ENCODE results near the gene ERAS.
"Not testable (repeated sequence)": the region's sequence is repeated elsewhere in the genome, so short reads cannot be mapped to it uniquely, and the experiment has no call there.

Gene ERAS

DNA sequence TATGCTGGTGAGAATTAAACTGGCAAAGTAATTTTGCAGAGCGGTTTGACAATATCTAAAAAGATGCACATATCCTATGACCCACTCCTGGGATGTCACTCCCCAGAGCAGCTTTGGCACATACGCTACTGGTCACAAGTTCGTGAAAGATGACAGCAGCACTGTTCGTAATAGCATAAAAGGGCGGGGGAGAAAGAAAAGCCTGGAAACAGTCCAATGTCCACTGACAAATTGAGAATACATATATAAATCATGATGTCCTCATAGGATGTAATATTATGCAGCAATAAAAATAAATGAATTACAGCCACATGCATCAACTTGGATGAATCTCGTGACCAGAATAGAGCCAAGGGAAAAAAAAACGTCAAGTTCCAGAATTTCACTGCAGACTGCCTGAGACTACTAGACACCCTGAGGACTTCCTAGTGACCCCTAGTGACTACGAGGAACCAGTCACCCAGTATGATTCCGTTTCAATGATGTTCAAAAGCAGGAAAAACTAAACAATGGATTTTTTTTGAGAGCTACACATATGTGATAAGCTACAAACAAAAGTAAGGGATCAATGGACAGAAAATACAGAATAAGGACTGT lies 7.3 kb downstream of the ERAS start:
- no peak for DNase-seq

DNA sequence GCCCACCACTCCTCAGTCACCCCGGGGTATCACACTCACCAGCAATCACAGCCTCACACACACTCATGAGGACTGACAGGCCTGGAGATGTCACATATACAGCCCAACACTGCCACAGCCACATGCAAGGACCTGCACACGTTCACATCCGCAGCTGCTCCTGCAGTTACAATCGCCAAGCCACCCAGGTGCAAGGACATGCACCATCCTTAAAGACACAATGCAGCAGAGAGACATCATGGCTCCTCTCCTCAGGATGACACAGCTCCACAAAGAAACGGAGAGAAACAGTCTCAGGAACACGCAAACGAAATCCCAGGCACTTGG lies 8.0 kb downstream of the ERAS start:
- no peak for DNase-seq

DNA sequence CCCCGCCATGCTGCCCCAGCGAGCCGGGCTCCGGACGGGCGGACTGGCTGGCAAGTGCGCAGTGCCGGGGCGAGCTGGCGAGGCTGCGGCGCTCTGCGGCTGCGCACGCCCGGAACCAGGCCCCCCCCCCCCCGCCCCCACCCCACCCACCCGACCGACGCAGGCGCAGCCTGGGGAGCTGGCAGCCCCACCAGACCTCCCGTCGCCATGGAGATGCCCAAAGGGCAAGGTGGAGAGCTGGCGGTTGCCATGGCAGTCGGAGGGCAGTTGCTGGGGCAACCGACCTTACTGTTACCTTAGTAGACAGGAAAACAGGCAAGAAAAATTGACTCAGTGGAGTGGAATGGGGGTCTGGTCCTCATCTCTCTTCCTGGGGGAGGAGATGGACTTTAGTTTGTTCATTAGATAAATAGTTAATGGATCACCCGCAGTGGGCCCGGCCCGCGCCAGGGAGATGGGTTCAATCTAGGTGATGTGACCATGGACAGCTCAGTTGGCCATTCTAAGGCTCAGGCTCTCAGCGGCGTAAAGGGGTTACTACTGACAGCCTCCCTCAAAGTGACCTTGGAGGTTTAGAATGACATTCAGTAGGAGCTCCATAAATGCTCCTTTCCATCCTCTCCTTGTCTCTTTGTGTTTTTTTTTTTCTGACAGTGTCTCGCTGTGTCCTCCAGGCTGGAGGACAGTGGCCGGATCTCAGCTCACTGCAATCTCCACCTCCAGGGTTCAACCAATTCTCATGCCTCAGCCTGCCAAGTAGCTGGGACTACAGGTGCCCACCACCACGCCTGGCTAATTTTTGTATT lies 9.4 kb downstream of the ERAS start, which contains the start of gene PCSK1N:
PCSK1N (minus strand) TSS at position 87 of the 806 bp plus-strand sequence; CDS start at position 9, 78 bp downstream.
- DNase-seq = peak; percentile 59

DNA sequence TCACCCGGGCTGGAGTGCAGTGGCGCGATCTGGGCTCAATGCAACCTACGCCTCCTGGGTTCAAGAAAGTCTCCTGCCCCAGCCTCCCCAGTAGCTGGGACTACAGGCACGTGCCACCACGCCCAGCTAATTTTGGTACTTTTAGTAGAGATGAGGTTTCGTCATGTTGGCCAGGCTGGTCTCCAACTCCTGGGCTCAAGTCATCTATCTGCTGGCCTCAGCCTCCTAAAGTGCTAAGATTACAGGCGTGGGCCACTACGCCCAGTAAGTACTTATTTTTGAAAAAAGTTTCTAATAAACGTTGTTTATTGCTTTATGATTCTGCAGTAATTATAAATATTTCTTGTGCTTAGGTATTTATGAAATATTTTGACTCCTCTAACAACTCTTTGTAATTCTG lies 13.4 kb downstream of the ERAS start:
- no peak for DNase-seq

DNA sequence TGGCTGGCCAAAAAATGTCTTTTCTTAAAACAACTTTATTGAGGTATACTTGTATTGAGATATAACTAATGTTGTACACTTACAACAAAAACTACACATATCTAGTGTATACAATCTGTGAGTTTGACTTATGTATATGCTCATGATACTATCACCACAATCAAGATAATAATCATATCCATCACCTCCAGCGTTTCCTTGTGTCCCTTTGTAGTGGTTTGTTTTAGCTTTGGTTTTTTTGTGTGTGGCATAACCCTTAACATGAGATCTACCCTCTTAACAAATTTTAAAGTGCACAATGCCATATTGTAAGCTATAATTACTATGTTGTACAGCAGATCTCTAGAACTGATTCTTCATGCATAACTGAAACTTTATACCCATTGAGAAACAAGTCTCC lies 22.5 kb downstream of the ERAS start:
- DNase-seq = peak; percentile 15

DNA sequence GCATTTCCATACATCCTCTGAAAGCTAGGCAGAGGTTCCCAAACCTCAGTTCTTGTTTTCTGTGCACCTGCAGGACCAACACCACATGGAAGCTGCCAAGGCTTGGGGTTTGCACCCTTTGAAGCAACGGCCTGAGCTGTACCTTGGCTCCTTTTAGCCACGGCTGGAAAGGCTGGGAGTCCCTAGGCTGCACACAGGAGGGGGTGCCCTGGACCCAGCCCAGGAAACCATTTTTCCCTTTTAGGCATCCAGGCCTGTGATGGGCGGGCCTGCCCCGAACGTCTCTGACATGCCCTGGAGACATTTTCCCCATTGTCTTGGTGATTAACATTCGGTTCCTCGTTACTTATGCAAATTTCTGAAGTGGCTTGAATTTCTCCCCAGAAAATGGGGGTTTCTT lies 26.5 kb downstream of the ERAS start:
- no peak for DNase-seq

DNA sequence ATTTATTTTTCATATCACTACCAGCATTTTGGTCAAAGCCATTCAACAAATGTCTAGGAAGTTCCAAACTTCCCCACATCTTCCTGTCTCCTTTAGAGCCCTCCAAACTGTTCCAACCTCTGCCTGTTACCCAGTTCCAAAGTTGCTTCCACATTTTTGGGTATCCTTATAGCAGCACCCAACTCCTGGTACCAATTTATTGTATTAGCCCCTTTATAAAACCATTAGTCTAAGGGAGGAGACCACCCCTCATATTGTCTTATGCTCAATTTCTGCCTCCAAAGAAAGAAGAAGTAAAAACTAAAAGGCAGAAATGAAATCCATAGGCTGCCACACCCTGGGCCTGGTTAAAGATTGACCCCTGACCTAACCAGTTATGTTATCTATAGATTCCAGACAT lies 27.2 kb downstream of the ERAS start:
- DNase-seq = not testable (repeated sequence)

DNA sequence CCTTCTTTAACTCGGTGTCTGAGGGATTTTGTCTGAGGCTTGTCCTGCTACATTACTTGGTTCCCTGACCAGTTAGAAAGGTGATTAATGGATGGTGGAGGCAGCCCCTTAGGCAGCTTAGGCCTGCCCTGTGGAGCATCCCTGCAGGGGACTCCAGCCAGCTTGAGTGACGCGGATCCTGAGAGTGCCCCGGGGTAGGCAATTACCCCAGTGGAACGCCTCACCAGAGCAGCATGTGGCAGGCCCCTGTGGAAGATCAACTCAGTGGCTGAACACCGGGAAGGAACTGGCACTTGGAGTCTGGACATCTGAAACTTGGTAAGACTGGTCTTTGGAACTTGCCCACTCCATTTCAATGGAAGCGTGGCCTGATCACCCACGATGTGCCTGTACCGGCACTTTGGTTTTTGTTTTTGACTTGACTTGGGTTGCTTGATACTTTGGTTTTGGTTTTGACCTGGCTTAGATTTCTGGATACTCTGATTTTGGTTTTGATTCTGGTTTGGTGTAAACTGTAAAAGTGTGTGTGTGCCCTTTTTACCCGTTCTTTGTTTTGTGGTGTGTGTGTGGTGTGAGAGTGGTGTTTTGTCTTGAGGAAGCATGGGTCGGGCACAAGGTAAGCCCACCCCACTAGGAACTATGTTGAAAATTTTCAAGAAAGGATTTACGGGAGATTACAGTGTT lies 27.9 kb downstream of the ERAS start:
- not testable (repeated sequence) for DNase-seq

DNA sequence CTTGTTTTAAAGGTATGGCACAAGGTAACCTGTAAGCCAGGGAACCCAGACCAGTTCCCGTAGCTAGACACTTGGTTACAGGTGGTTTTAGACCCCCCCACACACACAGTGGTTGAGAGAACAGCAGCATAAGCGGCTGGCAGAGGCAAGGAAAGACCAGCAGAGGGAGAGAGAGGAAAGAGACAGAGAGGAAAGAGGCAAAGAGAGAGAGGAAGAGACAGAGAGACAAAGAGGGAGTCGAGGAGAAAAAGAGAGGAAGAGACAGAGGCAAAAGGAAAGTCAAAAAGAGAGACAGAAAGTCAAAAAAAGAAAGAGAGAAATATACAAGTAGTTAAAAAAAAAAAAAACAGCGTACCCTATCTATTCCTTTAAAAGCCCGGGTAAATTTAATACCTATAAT lies 28.6 kb downstream of the ERAS start:
- peak; percentile 21 for DNase-seq

DNA sequence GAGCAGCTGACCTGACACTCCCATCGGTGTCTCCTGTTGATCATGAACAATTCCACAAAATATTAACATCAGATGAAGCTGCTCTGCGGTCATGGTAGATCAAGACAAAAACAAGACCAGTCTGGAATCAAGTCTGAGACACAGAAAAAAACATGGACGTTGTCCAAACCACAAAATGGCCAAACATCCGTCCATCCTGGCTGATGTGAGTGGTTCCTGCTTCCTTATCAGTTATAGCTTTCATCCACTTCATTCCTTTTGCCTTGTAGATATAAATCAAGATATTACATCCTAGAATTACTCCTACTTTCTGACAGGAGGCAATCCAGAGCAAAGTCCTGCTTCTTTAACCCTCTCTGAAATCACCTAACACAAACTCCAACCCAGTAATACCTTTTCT lies 37.9 kb downstream of the ERAS start:
- no peak for DNase-seq

DNA sequence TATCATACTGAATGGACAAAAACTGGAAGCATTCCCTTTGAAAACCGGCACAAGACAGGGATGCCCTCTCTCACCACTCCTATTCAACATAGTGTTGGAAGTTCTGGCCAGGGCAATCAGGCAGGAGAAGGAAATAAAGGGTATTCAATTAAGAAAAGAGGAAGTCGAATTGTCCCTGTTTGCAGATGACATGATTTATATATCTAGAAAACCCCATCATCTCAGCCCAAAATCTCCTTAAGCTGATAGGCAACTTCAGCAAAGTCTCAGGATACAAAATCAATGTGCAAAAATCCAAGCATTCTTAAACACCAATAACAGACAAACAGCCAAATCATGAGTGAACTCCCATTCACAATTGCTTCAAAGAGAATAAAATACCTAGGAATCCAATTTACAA lies 45.7 kb downstream of the ERAS start:
- DNase-seq = not testable (repeated sequence)

DNA sequence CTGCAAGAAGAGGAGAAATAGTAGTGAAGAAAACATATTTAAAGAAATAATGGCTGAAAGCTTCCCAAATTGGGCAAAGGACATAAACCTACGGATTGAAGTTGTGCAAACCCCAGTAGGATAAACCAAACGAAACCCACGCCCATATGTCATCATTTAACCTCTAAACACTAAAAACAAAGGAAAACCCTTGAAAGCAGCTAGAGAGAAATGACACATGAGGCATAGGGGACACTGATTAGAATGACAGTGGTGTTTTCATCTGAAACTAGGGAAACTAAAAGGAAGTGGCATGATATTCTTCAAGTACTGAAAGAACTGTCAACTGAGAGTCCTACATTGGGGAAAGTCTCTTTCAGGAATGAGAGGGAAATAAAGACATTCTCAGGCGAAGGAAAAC lies 50.6 kb downstream of the ERAS start:
- not testable (repeated sequence) for DNase-seq
